IPS-NIHi11 (cell line): ENCODE data around the gene PAQR6.

ENCODE experiments used
- DNase-seq: peaks from one replicate; pipeline ENCODE4 v3.0.0; 2012; ENCODE audit warnings: mixed read lengths, low spot score

PAQR6 gene

DNA sequence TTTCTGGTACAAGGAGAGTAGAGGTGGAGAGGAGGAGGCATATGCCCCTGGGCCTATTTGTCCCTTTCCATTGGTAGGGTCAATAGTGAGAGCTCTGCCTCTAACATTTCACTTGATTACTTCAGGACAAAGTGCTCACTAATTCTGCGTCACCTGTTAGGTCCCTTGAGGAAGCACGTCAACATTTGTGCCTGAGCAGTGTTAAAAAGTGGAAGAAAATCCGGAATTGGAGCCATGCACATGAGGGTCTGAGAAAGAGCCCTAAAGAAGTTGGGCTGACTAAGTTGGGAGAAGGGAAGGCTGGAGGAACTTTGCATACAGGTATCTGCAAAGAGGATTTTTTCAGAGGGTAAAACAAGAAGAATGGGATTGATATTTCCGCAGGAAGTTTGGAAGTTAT is 52.0 kb downstream of the PAQR6 start:
- no peak for DNase-seq

DNA sequence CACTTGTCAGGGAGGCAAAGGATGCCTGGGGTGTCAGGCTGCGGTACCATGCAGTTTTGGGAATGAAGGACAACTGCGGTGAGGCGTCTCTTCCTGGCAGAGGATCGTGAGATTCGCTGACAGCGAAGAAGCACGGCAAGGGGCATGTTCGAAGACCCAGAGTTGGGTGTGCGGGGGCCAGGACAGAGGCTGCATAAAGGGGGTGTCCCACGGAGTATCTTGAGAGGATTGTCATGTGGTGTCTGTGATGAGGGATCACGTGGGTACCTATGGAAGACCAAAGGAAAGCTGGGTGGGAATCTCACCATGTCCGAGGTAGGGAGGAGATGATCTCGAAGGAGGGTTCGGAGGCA is 53.6 kb downstream of the PAQR6 start:
- no peak for DNase-seq

- DNase-seq, result peak; percentile 96
Measured at GRCh38 chr1:156193488-156194299, 54.2 kb downstream of the PAQR6 start, which contains the start of gene SLC25A44. Gene SLC25A44, plus strand, starts transcription at chr1:156194104. Its CDS starts 5,744 bp downstream, at chr1:156199848.
